ENCODE data around the gene SLC22A3.
A peak's percentile ranks its signal among the peaks of the same experiment; 100 is the strongest.
"Not testable (repeated sequence)": the region's sequence is repeated elsewhere in the genome, so short reads cannot be mapped to it uniquely, and the experiment has no call there.

SLC22A3 gene

GRCh38 chr6:160420253-160420968 lies 72.2 kb downstream of the SLC22A3 start:
- DNase-seq: no peak

DNA sequence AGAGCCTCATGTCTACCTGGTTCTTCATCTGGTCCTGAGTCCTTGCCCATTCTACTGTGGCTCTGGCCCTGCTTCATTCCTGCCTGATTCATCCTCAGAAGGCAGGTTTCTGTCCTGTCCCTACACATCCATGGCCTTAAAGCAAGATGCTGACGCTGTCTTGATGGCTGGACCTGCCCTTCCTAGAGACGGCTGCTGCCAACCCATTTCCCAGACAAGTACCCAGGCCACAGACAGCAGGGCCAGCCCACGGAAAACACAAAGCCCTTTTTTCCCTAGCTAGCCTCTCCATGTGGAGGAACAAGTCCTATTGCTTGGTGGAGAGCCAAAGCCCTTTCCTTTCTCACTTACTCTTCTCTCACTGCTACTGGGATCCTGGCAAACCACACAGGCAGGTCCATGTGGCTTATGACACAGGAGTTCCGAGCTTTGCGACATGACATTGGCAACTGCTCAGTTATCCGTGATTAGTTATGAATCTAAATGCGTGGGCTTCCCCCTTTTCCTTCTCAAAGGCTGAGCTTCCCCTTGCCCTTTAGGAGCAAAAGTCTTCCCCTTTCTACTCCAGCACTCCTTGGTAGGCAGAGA lies 72.9 kb downstream of the SLC22A3 start:
- DNase-seq: no peak

DNA sequence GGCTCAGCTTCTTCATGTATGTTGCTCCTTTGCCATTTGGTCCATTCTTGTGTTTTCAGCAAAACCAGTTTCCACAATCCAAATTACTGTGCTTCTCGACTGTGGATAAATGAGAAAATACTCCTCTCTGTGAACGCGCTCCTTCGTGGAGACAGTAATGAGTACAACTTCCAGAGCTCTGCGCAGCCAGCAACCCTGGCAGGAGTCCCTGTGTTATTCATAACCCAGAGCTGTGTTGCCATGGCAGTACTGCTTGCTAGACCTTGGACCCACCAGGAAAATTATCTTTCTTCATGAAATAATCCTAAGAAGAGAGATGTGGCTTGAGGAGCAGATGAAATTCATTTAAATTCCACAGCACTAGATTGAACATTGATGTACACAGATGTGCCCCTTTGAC lies 73.7 kb downstream of the SLC22A3 start:
- no peak for DNase-seq

GRCh38 chr6:160424256-160424655 lies 76.1 kb downstream of the SLC22A3 start:
- DNase-seq: no peak

DNA sequence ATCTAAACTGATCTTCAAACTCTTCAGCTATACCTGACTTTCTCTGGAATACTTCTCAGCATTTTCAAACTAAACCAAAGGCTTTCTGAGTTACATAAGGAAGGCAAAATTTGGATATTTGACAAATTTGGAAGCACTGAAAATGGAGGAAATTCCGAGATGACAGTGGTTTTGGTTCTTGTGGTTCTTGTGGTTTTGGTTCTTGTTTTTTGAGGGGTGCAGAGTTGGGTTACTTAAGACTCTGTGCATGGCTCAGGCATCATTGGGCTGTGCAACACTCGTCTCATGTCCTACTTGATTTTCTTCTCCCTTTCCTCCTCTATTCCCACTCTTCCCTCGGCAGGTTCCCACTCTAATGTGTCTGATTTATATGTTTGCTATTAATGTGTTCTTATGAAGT lies 78.0 kb downstream of the SLC22A3 start:
- DNase-seq: peak; percentile 9

GRCh38 chr6:160427312-160428068 lies 79.3 kb downstream of the SLC22A3 start:
- DNase-seq: no peak

DNA sequence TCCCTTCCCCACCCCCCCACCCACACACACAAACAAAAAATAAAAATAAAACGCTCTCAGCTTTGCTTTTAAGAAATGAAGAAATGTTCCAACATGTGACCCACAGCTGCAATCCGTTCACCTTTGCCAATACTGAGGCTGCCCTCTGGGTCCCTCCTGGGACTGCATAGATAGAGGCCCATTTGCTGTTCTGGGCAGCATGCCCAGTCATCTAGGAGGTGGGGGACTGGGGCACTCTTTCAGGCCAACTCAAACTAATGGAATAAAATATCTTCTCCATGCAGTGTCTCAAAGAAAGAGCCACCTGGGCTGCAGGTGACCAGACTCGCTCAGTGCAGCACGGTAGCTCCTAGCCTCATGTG lies 79.9 kb downstream of the SLC22A3 start:
- no peak for DNase-seq

- DNase-seq: no peak
Observed at GRCh38 chr6:160428818-160429619, 80.8 kb downstream of the SLC22A3 start.

DNA sequence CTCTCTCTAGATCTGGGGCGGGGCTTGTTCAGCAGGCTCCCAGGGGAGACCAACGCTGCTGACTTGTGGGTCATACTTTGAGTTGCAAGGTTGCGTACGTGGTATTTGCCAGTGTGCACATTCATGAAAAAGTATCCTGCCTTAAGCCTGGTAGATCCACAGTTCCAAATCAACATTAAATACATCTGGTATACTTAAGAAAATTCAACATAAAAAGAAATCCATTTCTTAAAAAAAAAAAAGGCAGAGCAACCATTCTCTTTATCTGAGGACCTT lies 81.4 kb downstream of the SLC22A3 start:
- DNase-seq: no peak

- DNase-seq: no peak
Observed at GRCh38 chr6:160430203-160430602, 82.0 kb downstream of the SLC22A3 start.

- DNase-seq: no peak
Observed at GRCh38 chr6:160430751-160431150, 82.6 kb downstream of the SLC22A3 start.

- no peak for DNase-seq
Observed at GRCh38 chr6:160431226-160431625, 83.0 kb downstream of the SLC22A3 start.

DNA sequence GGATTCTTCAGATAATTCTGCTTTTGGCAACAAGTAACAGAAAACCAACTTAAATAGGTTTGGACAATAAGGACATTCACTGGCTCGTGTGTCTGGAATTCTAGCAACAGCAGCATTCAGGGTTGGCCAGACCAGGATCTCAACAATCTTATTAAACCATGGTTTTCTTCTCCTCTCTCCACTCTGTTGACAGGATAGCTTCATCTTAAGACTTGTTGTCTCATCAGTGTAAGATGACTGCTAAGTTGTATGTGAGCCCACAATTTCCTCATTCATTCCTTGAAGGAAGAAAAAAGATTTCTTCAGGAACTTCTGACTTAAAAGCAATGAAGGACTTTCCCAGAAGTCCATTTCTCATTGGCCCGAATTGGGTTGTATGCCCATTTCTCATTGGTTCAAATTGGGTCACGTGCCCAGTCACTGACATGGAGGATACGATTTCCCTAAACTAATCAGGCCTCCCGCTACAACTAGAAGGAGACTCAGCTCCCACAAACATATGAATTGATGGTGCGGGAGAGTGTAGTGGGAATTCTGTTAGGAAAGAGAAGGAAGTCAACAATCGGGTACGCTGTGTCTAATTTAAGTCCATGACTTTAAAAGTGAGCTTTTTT lies 83.7 kb downstream of the SLC22A3 start:
- DNase-seq: no peak

- DNase-seq: no peak
Observed at GRCh38 chr6:160435935-160436334, 87.8 kb downstream of the SLC22A3 start.

GRCh38 chr6:160437154-160437553 lies 89.0 kb downstream of the SLC22A3 start:
- DNase-seq: no peak

DNA sequence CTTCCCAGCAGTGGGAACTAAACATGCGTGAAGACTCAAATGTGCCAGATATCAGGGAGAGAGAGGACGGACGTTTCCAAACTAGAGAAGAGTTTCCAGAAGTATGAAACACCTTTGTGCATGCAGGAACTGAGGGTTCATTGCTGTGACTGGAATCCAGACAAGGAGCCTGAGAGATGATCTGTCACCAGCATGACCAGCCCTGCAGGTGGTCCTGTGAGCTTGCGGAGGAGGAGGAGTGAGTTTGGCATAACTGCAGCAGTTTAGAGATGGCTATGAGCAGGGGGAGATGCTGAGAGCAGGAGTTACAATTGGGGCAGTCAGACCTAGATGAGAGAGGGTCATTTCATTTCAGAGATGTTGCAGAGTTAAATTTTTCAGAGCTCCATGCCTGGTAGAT lies 89.6 kb downstream of the SLC22A3 start:
- no peak for DNase-seq

DNA sequence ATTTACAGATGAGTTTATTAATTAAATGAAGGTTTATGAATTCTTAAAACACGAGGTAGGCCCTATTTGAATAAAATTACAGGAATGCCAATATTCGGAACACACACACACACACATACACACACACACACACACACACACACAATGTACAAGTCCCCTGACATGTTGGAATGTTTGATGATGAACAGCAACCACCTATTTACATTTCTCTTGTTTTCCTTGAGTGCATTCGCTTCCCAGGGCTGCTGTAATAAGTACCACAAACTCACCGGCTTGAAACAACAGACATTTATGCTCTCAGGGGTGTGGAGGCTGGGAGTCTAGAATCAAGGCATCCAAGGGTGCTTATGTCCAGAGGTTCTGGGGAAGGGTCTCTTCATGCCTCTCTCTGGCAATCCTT lies 90.3 kb downstream of the SLC22A3 start:
- DNase-seq: no peak

- no peak for DNase-seq
Observed at GRCh38 chr6:160439751-160440150, 91.6 kb downstream of the SLC22A3 start.

GRCh38 chr6:160442151-160442550 lies 94.0 kb downstream of the SLC22A3 start:
- DNase-seq: no peak

DNA sequence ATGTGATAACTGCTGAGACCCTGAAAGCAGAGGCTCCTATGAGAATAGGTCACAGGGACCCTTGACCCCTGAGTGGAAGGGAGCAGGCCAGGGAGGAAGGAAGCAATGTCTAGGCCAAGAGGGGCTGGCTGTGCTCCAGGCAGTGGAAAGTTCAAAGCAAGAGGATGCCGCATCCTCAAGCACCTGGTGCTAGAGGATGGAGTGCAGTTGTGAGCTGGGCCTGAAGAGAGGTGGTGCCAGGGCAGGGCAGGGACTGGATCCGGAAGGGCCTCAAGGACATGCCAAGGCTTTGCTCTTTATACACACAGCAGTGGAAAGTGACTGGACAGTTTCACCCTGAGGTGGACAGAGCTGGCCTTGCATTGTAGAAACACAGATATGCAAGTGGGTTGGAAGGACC lies 97.0 kb downstream of the SLC22A3 start:
- no peak for DNase-seq

- DNase-seq: no peak
Observed at GRCh38 chr6:160447350-160447749, 99.2 kb downstream of the SLC22A3 start.

GRCh38 chr6:160449787-160450186 lies 101.6 kb downstream of the SLC22A3 start:
- DNase-seq: not testable (repeated sequence)

GRCh38 chr6:160450849-160451248 lies 102.7 kb downstream of the SLC22A3 start:
- DNase-seq: no peak
